GM19397 (cell line): ENCODE data around the gene PAQR5.

ENCODE experiments used
- ATAC-seq: cut with Tn5 transposase; IDR thresholded peaks from one replicate; pipeline ENCODE4 v1.9.1; 2021; ENCODE audit warnings: mild to moderate bottlenecking, moderate library complexity; ENCODE audit not compliant: unreplicated experiment

PAQR5 gene

GRCh38 chr15:69456208-69457166, 157.8 kb downstream of the PAQR5 start:
- no peak for ATAC-seq
